K562 (cell line): ENCODE results near the gene TMPRSS5. TPM values are rescaled to one million over a fixed set of nuclear protein-coding genes. Genes with fewer than 3 reads are reported as not detected.
A peak's percentile ranks its signal among the peaks of the same experiment; 100 is the strongest.

ENCODE experiments used
- ASH1L ChIP-seq: fragments of 450-650 bp; IDR thresholded peaks from 2 replicates; pipeline ENCODE4 v1.6.1; 2018; ENCODE audit warnings: borderline replicate concordance, mild to moderate bottlenecking, low read depth; ENCODE audit not compliant: partially characterized antibody
- BACH1 ChIP-seq: fragments of 200-800 bp; sonication (Bioruptor generic); IDR thresholded peaks from 2 replicates; pipeline ENCODE4 v1.6.1; 2016; ENCODE audit warnings: missing genetic modification characterization, missing compliant biosample characterization
- CBX3 ChIP-seq, 2 experiments: IDR thresholded peaks; 1 replicate in 1 of 2; 2 replicates in 1 of 2; pipeline ENCODE4 v1.6.1; 2012; ENCODE audit warnings: inconsistent platforms in 2 of 2, low read length in 2 of 2, borderline replicate concordance in 1 of 2, control low read depth in 1 of 2
- CEBPG ChIP-seq, 3 experiments: fragments of 200-800 bp in 1 of 3; sonication (Bioruptor generic) in 1 of 3; sonication (generic) in 1 of 3; formaldehyde crosslinking in 1 of 3; IDR thresholded peaks in 2 of 3; conservative IDR thresholded peaks in 1 of 3; 2 replicates each; pipeline versions ENCODE4 v1.6.1 to v1.8.0; 2016 to 2022; ENCODE audit warnings: missing compliant biosample characterization in 2 of 3, missing genetic modification characterization in 2 of 3, mild to moderate bottlenecking in 1 of 3, missing genetic modification reagents in 1 of 3
- CREB3 ChIP-seq: fragments of 450-650 bp; conservative IDR thresholded peaks from 2 replicates; pipeline ENCODE4 v1.6.1; 2016; ENCODE audit warnings: missing genetic modification characterization, low read depth, mild to moderate bottlenecking, missing compliant biosample characterization, moderate library complexity
- DMBX1 ChIP-seq: fragments of 250-450 bp; sonication (Bioruptor Pico); IDR thresholded peaks from 2 replicates; pipeline ENCODE4 v1.8.0; 2022; ENCODE audit warnings: inconsistent platforms, mild to moderate bottlenecking, moderate library complexity, borderline replicate concordance
- ELF2 ChIP-seq: fragments of 250-450 bp; sonication (Bioruptor Pico); IDR thresholded peaks from 2 replicates; pipeline ENCODE4 v1.5.0; 2021; ENCODE audit warnings: mild to moderate bottlenecking
- GMEB1 ChIP-seq: fragments of 250-450 bp; sonication (Bioruptor Pico); IDR thresholded peaks from 2 replicates; pipeline ENCODE4 v1.4.0; 2020; ENCODE audit warnings: mild to moderate bottlenecking
- HEY1 ChIP-seq: fragments of 250-450 bp; sonication (Bioruptor Pico); IDR thresholded peaks from 2 replicates; pipeline ENCODE4 v1.5.0; 2020; ENCODE audit warnings: mild to moderate bottlenecking, moderate library complexity, borderline replicate concordance
- HINFP ChIP-seq: fragments of 450-650 bp; conservative IDR thresholded peaks from 2 replicates; pipeline ENCODE4 v1.6.1; 2016; ENCODE audit warnings: missing genetic modification characterization, low read depth, mild to moderate bottlenecking, control low read depth, missing compliant biosample characterization
- NFXL1 ChIP-seq: fragments of 450-650 bp; formaldehyde crosslinking; IDR thresholded peaks from 2 replicates; pipeline ENCODE4 v1.4.0; 2021; ENCODE audit warnings: mild to moderate bottlenecking
- PCBP1 ChIP-seq: fragments of 200-400 bp; formaldehyde crosslinking; IDR thresholded peaks from 2 replicates; pipeline ENCODE4 v1.6.1; 2018; ENCODE audit warnings: mild to moderate bottlenecking, low read depth, low read length; ENCODE audit not compliant: poor library complexity, severe bottlenecking
- SMARCB1 ChIP-seq: IDR thresholded peaks from 2 replicates; pipeline ENCODE4 v1.6.1; 2011; ENCODE audit warnings: improper control_type of control experiment, low read depth; ENCODE audit not compliant: insufficient read length
- TEAD2 ChIP-seq: fragments of 450-650 bp; IDR thresholded peaks from 2 replicates; pipeline ENCODE4 v1.6.1; 2016; ENCODE audit warnings: missing genetic modification characterization, control low read depth, missing compliant biosample characterization
- U2AF1 ChIP-seq: fragments of 200-400 bp; formaldehyde crosslinking; optimal IDR thresholded peaks from 2 replicates; pipeline ENCODE3; 2017; ENCODE audit warnings: mild to moderate bottlenecking, low read depth, low read length, moderate library complexity
- XRCC5 ChIP-seq: fragments of 200-400 bp; formaldehyde crosslinking; IDR thresholded peaks from 2 replicates; pipeline ENCODE4 v1.6.1; 2017; ENCODE audit warnings: low read depth, mild to moderate bottlenecking, low read length
- ZBTB34 ChIP-seq: fragments of 250-450 bp; sonication (Bioruptor Pico); IDR thresholded peaks from 2 replicates; pipeline ENCODE4 v1.8.0; 2021; ENCODE audit warnings: mild to moderate bottlenecking, moderate library complexity
- ZFP1 ChIP-seq: fragments of 450-650 bp; formaldehyde crosslinking; IDR thresholded peaks from 2 replicates; pipeline ENCODE4 v1.4.0; 2020; ENCODE audit warnings: mild to moderate bottlenecking, mixed read lengths
- ZKSCAN8 ChIP-seq: fragments of 200-800 bp; sonication (Bioruptor generic); IDR thresholded peaks from 2 replicates; pipeline ENCODE4 v1.6.1; 2016; ENCODE audit warnings: missing genetic modification characterization, missing compliant biosample characterization
- ZNF740 ChIP-seq, 3 experiments: fragments of 200-800 bp in 1 of 3; sonication (Bioruptor generic) in 1 of 3; sonication (generic) in 1 of 3; formaldehyde crosslinking in 1 of 3; IDR thresholded peaks; 2 replicates each; pipeline versions ENCODE4 v1.6.1 to v1.8.0; 2016 to 2022; ENCODE audit warnings: mild to moderate bottlenecking in 2 of 3, missing compliant biosample characterization in 2 of 3, missing genetic modification characterization in 2 of 3, missing genetic modification reagents in 1 of 3
- polyA plus RNA-seq, 8 experiments: library from polyadenylated mRNA; depleted of rRNA in 4 of 8; stranded (reverse) in 5 of 8; unstranded in 3 of 8; fragments of >200 nt; fragmentation: Nextera tagmentation in 2 of 8; fragmentation: Illumina TruSeq in 1 of 8; extraction: Ambion mirVana in 2 of 8; extraction: Trizol in 1 of 8; gene quantifications; 2 replicates each; pipeline versions ENCODE4 v1.2.1 to v1.2.3, GENCODE V29; 2011 to 2014; ENCODE audit warnings: inconsistent platforms in 1 of 8, missing spikeins in 1 of 8
- total RNA-seq, 7 experiments: library from RNA; depleted of rRNA in 6 of 7; stranded (reverse); fragments of >200 nt in 6 of 7; fragmentation: Illumina TruSeq in 2 of 7; extraction: Trizol in 2 of 7; gene quantifications; 2 replicates each; pipeline versions ENCODE4 v1.2.1 to v1.2.3, GENCODE V29; 2011 to 2021; ENCODE audit warnings: low replicate concordance in 1 of 7

The TMPRSS5 gene
- total and polyA plus RNA-seq, 9 of the 15 experiments (the other 6 are each of a cell fraction or from before 2014, with no cell fraction given), result 0.07 to 0.49 (median 0.17) TPM; not detected in 1

GRCh38 chr11:113663567-113663966, 42.5 kb downstream of the TMPRSS5 start (continued):
- TF ChIP-seq HINFP (tag) (peak; percentile 60; the same call in 1 of the 2 replicates), ZNF740 (CRISPR knock-in tag; IDR thresholded peaks at IDR 0.05) (no peak), ZNF740 (tag; IDR thresholded peaks at IDR 0.05) (no peak), GMEB1 (CRISPR knock-in tag) (no peak), PCBP1 (no peak), NFXL1 (CRISPR knock-in tag) (peak; percentile 48; the same call in 1 of the 2 replicates), CBX3 (IDR thresholded peaks at IDR 0.05; ENCODE audit: borderline replicate concordance in 1 of 2, low read length in 2 of 2) (no peak), ZBTB34 (CRISPR knock-in tag) (0 out of 2 replicates have a peak, but pooled peaks have one; percentile 15), ZKSCAN8 (CRISPR knock-in tag) (peak; percentile 41), DMBX1 (CRISPR knock-in tag) (peak; percentile 74; the same call in 1 of the 2 replicates), ASH1L (no peak), BACH1 (tag) (peak; percentile 63; the same call in 1 of the 2 replicates), SMARCB1 (no peak), TEAD2 (tag) (no peak), ELF2 (CRISPR knock-in tag) (no peak), ZFP1 (CRISPR knock-in tag) (no peak), CEBPG (CRISPR knock-in tag; IDR thresholded peaks at IDR 0.05) (no peak), CEBPG (tag; conservative IDR thresholded peaks at IDR 0.05 in 1 of 2, IDR thresholded peaks at IDR 0.05 in 1 of 2) (0 out of 4 replicates have a peak, but pooled peaks of 1 of the 2 experiments have one; percentile 4), HEY1 (CRISPR knock-in tag) (no peak), XRCC5 (no peak), CREB3 (peak; percentile 44; the same call in 1 of the 2 replicates), U2AF1 (no peak)
